H9 (cell line): Measurements from ENCODE around the gene NEK4. TPM values are rescaled to one million over a fixed set of nuclear protein-coding genes. Genes with fewer than 3 reads are reported as not detected.

Source experiments
- DNase-seq: peaks from one replicate; pipeline ENCODE4 v3.0.0-alpha.2; 2017
- H2AFZ ChIP-seq: one replicate; pipeline ENCODE4 v1.6.1; 2013; ENCODE audit warnings: mild to moderate bottlenecking, low read length, control low read depth, moderate library complexity
- H2AK5ac ChIP-seq: 2 replicates; pipeline ENCODE4 v1.6.1; 2013; ENCODE audit warnings: low read length, control low read depth, mixed read lengths; ENCODE audit not compliant: insufficient read length
- H2BK120ac ChIP-seq: one replicate; pipeline ENCODE4 v1.6.1; 2013; ENCODE audit warnings: low read depth, mild to moderate bottlenecking, low read length, control low read depth, inconsistent platforms; ENCODE audit not compliant: poor library complexity, severe bottlenecking
- H2BK12ac ChIP-seq: 2 replicates; pipeline ENCODE4 v1.6.1; 2013; ENCODE audit warnings: low read length, control low read depth, mixed read lengths, low read depth; ENCODE audit not compliant: insufficient read length
- H2BK15ac ChIP-seq: 2 replicates; pipeline ENCODE4 v1.6.1; 2013; ENCODE audit warnings: low read depth, low read length, control low read depth
- H2BK20ac ChIP-seq: one replicate; pipeline ENCODE4 v1.6.1; 2013; ENCODE audit warnings: low read depth, mild to moderate bottlenecking, low read length, control low read depth, inconsistent platforms; ENCODE audit not compliant: poor library complexity, severe bottlenecking
- H2BK5ac ChIP-seq: 2 replicates; pipeline ENCODE4 v1.6.1; 2013; ENCODE audit warnings: low read length, control low read depth, mixed read lengths; ENCODE audit not compliant: insufficient read length
- H3K14ac ChIP-seq: 2 replicates; pipeline ENCODE4 v1.6.1; 2013; ENCODE audit warnings: low read length, control low read depth; ENCODE audit not compliant: insufficient read depth
- H3K18ac ChIP-seq: 2 replicates; pipeline ENCODE4 v1.6.1; 2013; ENCODE audit warnings: low read depth, mild to moderate bottlenecking, mixed read lengths, low read length, control low read depth; ENCODE audit not compliant: insufficient read length
- H3K23ac ChIP-seq: 2 replicates; pipeline ENCODE4 v1.6.1; 2013; ENCODE audit warnings: low read length, control low read depth, mixed read lengths, low read depth; ENCODE audit not compliant: insufficient read length
- H3K23me2 ChIP-seq: 2 replicates; pipeline ENCODE4 v1.6.1; 2013; ENCODE audit warnings: low read depth, mild to moderate bottlenecking, mixed read lengths, low read length, control low read depth; ENCODE audit not compliant: insufficient read length, poor library complexity, severe bottlenecking
- H3K27ac ChIP-seq: 2 replicates; pipeline ENCODE4 v1.5.1; 2013; ENCODE audit warnings: low read length, control low read depth, mixed read lengths, low read depth; ENCODE audit not compliant: insufficient read length
- H3K27me3 ChIP-seq: 2 replicates; pipeline ENCODE4 v1.6.1; 2013; ENCODE audit warnings: low read length, control low read depth, inconsistent platforms; ENCODE audit not compliant: insufficient read depth
- H3K4ac ChIP-seq: 2 replicates; pipeline ENCODE4 v1.6.1; 2013; ENCODE audit warnings: low read depth, mild to moderate bottlenecking, control low read depth, inconsistent platforms, low read length, moderate library complexity
- H3K4me1 ChIP-seq: 2 replicates; pipeline ENCODE4 v1.6.1; 2013; ENCODE audit warnings: low read length, control low read depth, inconsistent platforms; ENCODE audit not compliant: insufficient read depth
- H3K4me2 ChIP-seq: 2 replicates; pipeline ENCODE4 v1.6.1; 2013; ENCODE audit warnings: low read length, control low read depth, mixed read lengths; ENCODE audit not compliant: insufficient read length, insufficient read depth
- H3K56ac ChIP-seq: 2 replicates; pipeline ENCODE4 v1.6.1; 2013; ENCODE audit warnings: low read depth, mild to moderate bottlenecking, mixed read lengths, low read length, control low read depth; ENCODE audit not compliant: insufficient read length
- H3K79me1 ChIP-seq: 2 replicates; pipeline ENCODE4 v1.6.1; 2013; ENCODE audit warnings: low read depth, mild to moderate bottlenecking, moderate library complexity, low read length, control low read depth, inconsistent platforms; ENCODE audit not compliant: insufficient read depth, poor library complexity, severe bottlenecking
- H3K79me2 ChIP-seq: 2 replicates; pipeline ENCODE4 v1.6.1; 2013; ENCODE audit warnings: low read length, control low read depth, inconsistent platforms; ENCODE audit not compliant: insufficient read depth
- H3K9ac ChIP-seq: 2 replicates; pipeline ENCODE4 v1.6.1; 2013; ENCODE audit warnings: low read length, control low read depth, mixed read lengths; ENCODE audit not compliant: insufficient read length; ENCODE audit errors: extremely low read depth
- H3K9me3 ChIP-seq: one replicate; pipeline ENCODE4 v1.6.1; 2013; ENCODE audit warnings: low read depth, low read length, inconsistent platforms; ENCODE audit not compliant: control insufficient read depth
- H3T11ph ChIP-seq: one replicate; pipeline ENCODE4 v1.6.1; 2013; ENCODE audit warnings: mild to moderate bottlenecking, low read length, control low read depth, inconsistent platforms
- H4K20me1 ChIP-seq: one replicate; pipeline ENCODE4 v1.6.1; 2013; ENCODE audit not compliant: control insufficient read depth, insufficient read length, insufficient read depth
- H4K5ac ChIP-seq: 2 replicates; pipeline ENCODE4 v1.6.1; 2013; ENCODE audit warnings: low read depth, mild to moderate bottlenecking, mixed read lengths, low read length, control low read depth; ENCODE audit not compliant: insufficient read length
- H4K8ac ChIP-seq: replicated peaks from 2 replicates; pipeline ENCODE4 v1.6.1; 2013; ENCODE audit warnings: low read length, control low read depth, mixed read lengths, low read depth; ENCODE audit not compliant: insufficient read length
- H4K91ac ChIP-seq: 2 replicates; pipeline ENCODE4 v1.6.1; 2013; ENCODE audit warnings: low read depth, mild to moderate bottlenecking, moderate library complexity, mixed read lengths, low read length, control low read depth; ENCODE audit not compliant: insufficient read length
- H3K27ac Mint-ChIP-seq, 3 experiments: 2 replicates in 2 of 3; 3 replicates in 1 of 3; pipeline ENCODE4 v1.8.0; 2020 to 2021; ENCODE audit warnings: mixed read lengths in 3 of 3, mild to moderate bottlenecking in 1 of 3, moderate library complexity in 1 of 3
- H3K27me3 Mint-ChIP-seq: 2 replicates; pipeline ENCODE4 v1.8.0; 2021; ENCODE audit warnings: low read depth, mild to moderate bottlenecking, moderate library complexity, mixed read lengths
- H3K36me3 Mint-ChIP-seq, 3 experiments: 2 replicates in 2 of 3; 3 replicates in 1 of 3; pipeline ENCODE4 v1.8.0; 2020 to 2021; ENCODE audit warnings: low read depth in 3 of 3, mixed read lengths in 3 of 3; ENCODE audit not compliant: insufficient read depth in 1 of 3
- H3K4me1 Mint-ChIP-seq, 2 experiments: 2 replicates each; pipeline ENCODE4 v1.8.0; 2020; ENCODE audit warnings: mixed read lengths in 2 of 2
- H3K4me3 Mint-ChIP-seq, 2 experiments: 2 replicates in 1 of 2; 3 replicates in 1 of 2; pipeline ENCODE4 v1.8.0; 2020 to 2021; ENCODE audit warnings: mild to moderate bottlenecking in 2 of 2, mixed read lengths in 2 of 2, moderate library complexity in 1 of 2
- H3K9me3 Mint-ChIP-seq, 2 experiments: 2 replicates in 1 of 2; 3 replicates in 1 of 2; pipeline ENCODE4 v1.8.0; 2020; ENCODE audit warnings: mild to moderate bottlenecking in 2 of 2, mixed read lengths in 2 of 2, moderate library complexity in 1 of 2
- CTCF ChIP-seq: fragments of 200-600 bp; sonication (generic); conservative IDR thresholded peaks from 3 replicates; pipeline ENCODE4 v1.8.0; 2021; ENCODE audit warnings: antibody characterized with exemption, mild to moderate bottlenecking
- WGBS: extraction: QIAGEN DNeasy Blood & Tissue Kit; methylation state at CpG from one replicate; pipeline ENCODE4 v1.1.7; 2013; ENCODE audit warnings: missing lambda C conversion rate, low lambda C conversion rate, mixed read lengths; ENCODE audit not compliant: insufficient read length; ENCODE audit errors: extremely low coverage; 5-methylcytosine and 5-hydroxymethylcytosine counted together
- total RNA-seq: library from RNA; stranded (reverse); gene quantifications from 2 replicates; pipeline ENCODE4 v1.2.1, GENCODE V29; 2021

The NEK4 gene
- total RNA-seq, 1 experiment from 2014 or later, result 36.0 TPM

DNA sequence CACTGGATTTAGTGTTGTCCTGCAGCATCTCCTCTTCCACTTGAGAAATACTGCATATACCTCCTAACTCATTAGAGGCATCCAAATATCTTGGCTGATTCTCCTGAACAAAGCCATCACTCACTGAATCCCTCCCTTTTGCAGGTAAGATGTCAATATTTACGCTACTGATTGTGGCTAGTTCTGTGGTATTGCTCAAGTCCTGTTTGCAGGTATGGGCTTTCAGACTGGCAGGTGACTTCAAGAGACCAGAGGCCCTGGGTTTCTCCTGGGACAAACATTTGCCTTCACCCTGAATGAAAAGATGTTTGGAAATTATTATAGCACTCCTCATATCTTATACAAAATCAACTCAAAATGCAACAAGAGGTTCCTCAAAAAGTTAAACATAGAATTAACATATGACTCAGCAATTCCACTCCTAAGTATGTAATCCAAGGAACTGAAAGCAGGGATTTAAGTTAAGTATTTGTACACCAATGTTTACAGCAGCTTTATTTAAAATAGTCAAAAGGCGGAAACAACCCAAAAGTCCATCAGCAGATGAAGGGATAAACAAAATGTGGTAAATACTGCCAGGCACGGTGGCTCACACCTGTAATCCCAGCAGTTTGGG lies 18.6 kb downstream of the NEK4 start:
- Mint-ChIP-seq H3K36me3 (peaks cover 27 to 64% (median 50%) of the 10 kb centered on the region in 3 experiments; a peak in 6 of 7 replicates), H3K27ac (peak overlapping the region in 2 of 3 experiments; percentile 44 to 71; a peak in 2 of 7 replicates), H3K4me3 (no peak overlapping the region), H3K4me1 (no peaks in the 10 kb centered on the region), H3K27me3 (no peaks in the 10 kb centered on the region), H3K9me3 (no peaks in the 10 kb centered on the region)
- Histone ChIP-seq H3K4me1 (no peaks in the 10 kb centered on the region), H3K79me1 (no peaks in the 10 kb centered on the region), H2BK12ac (no peak overlapping the region), H3K4me2 (no peak overlapping the region), H4K5ac (no peak overlapping the region), H2BK15ac (no peak overlapping the region), H3K4ac (no peak overlapping the region), H3K79me2 (no peaks in the 10 kb centered on the region), H3K18ac (no peak overlapping the region), H3K23ac (no peak overlapping the region), H3K14ac (no peak overlapping the region), H3K56ac (no peak overlapping the region), H3K9me3 (no peaks in the 10 kb centered on the region), H2BK120ac (no peak overlapping the region), H3K27me3 (no peaks in the 10 kb centered on the region), H3K23me2 (no peaks in the 10 kb centered on the region), H4K20me1 (no peaks in the 10 kb centered on the region), H2BK20ac (no peak overlapping the region), H4K8ac (no peak overlapping the region), H2AFZ (no peak overlapping the region), H3K27ac (no peak overlapping the region), H4K91ac (no peak overlapping the region), H3T11ph (no peak overlapping the region), H2BK5ac (no peak overlapping the region), H2AK5ac (no peak overlapping the region), H3K9ac (no peak overlapping the region)
- no peak for DNase-seq
- no CpG with 5 or more reads among the region's 3 CpGs for WGBS
- TF ChIP-seq CTCF, result no peak
